Measurements from ENCODE around the gene FOXP4.

Gene FOXP4

GRCh38 chr6:41586252-41587007 is 40.2 kb downstream of the FOXP4 start:
- no peak for DNase-seq

DNA sequence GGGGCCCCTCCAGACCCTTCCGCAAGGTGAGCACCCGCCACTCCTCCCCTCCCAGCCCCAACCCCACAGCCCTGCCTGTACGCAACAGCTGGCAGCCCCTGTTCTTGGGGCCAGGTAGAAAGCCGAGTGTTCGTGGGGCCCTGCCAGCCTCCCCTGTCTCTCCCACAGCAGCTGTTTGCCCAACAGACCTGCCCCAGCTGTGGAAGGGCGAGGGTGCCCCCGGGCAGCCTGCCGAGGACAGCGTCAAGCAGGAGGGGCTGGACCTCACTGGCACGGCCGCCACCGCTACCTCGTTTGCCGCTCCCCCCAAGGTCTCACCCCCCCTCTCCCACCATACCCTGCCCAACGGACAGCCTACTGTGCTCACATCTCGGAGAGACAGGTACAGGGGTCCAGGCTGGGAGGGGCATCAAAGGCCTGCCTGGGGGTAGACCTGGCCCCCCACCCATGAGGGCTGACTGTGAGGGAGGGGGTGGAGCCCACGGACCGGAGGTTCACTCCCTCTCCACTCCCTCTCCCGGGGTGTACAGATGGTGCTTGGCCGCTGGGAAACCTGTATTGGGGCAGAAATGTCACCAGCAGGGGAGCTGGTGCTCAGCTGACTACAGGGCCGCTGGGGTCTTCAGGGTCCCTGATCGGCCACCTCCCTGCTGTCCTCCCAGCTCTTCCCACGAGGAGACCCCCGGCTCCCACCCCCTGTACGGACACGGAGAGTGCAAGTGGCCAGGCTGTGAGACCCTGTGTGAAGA is 41.1 kb downstream of the FOXP4 start:
- DNase-seq, result no peak

- DNase-seq, result no peak
Observed at GRCh38 chr6:41588111-41588510, 41.9 kb downstream of the FOXP4 start.

DNA sequence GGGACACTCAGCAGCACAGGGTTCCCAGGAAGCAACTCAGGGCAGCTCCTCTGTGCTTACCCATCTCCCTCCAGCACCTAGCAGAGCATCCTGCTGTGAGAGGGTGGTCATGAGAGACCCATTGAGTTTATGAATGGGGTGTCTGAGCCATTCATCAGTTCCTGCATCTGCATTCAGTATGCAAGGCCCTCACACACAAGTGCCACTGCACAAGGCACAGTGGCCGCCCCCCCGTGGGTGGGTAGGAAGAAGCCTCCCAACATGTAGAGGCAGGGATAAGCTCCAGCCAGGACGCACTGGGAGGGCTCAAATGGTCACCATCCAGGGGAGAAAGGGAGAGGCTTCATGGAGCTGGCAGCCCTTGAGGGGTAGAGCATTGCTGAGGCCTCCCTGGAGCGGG is 43.0 kb downstream of the FOXP4 start:
- no peak for DNase-seq

GRCh38 chr6:41589636-41590622 is 43.7 kb downstream of the FOXP4 start:
- no peak for DNase-seq

DNA sequence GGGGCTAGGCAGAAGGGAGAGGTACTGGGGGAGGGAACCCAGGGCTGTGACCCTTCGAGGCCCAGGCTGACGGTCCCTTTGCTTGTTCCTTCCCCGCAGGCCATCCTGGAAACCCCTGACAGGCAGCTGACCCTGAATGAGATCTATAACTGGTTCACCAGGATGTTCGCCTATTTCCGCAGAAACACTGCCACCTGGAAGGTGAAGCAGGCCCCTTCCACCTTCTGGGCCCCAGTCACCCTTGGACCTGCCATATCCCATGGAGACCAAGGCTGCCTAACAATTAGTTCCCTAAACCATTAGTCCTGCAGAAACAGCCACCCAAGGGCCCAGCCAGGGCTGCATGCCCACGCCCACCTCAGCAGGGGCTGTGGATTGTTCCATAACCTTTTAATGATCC is 44.9 kb downstream of the FOXP4 start:
- no peak for DNase-seq

- peak; percentile 84 to 87 for DNase-seq
Observed at GRCh38 chr6:41591859-41592502, 45.8 kb downstream of the FOXP4 start.

DNA sequence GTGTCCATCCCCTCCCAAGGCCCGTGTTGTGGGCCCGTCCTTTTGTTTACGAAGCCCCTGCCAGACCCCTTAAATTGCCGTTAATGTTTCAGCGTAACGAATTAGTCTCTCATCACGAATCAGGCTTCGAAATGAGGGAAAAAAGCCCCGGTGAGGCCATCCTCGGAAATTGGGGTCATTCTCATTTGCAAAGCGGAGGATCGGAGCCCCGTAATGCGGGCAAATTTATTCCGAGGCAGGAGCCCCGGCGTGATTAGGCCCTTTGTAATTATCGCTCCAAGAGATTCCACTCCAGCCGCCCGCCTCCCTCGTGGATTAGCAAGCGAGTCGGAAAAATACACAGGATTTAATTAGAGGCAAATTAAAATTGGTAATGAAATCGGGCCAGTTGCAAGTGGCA is 47.2 kb downstream of the FOXP4 start:
- no peak for DNase-seq

DNA sequence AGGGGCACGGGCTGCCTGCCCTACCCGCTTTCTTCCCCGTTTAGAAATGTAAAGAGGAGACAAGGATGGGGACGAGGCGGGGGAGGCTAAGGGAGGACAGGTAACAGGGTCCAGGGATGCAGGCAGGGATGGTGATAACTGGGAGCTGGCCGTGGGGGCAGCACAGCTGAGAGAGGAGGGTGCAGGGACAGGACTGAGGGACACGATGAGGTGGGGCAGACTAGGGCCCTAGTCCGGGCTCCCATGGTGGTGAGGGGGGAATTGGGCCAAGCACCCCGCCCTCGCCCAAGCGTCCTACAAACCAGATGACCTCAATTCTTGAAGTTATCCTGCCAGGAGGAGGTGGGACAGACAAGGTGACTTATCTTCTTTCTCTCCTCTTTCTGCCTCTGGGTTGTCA is 47.7 kb downstream of the FOXP4 start:
- DNase-seq, result no peak

DNA sequence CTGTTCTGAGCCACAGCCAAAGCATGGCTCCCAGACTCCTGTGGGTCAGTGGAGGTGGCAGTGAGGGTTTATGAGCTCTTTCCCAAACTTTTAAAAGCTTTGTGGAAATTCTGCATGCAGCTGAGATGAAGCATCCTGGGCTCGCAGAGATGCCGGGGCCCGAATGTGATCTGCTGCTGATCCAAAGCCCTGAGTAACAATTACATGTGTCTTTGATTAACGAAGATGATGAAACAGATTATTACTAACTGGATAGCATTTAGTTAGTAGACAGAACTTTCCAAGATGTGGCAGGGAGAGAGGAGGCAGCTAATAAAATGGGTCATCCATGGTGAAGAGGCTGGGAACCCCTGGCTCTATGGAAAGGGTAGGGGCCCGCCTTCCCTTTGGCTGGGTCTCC is 48.1 kb downstream of the FOXP4 start:
- no peak for DNase-seq

DNA sequence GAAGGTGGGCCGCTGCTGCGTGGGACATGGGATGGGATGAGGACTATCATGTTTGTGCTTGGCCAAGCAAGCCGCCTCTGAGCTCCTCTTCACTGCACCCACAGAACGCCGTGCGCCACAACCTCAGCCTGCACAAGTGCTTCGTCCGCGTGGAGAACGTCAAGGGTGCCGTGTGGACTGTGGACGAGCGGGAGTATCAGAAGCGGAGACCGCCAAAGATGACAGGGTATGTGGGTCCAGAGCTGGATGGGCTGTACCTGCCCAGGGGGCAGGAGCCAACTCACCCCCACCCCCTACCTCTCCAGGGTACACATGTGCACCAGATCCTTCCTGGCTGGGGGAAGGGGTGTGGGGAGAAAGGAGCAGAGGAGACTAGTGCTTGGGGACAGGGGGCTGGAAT is 48.6 kb downstream of the FOXP4 start:
- DNase-seq, result no peak

DNA sequence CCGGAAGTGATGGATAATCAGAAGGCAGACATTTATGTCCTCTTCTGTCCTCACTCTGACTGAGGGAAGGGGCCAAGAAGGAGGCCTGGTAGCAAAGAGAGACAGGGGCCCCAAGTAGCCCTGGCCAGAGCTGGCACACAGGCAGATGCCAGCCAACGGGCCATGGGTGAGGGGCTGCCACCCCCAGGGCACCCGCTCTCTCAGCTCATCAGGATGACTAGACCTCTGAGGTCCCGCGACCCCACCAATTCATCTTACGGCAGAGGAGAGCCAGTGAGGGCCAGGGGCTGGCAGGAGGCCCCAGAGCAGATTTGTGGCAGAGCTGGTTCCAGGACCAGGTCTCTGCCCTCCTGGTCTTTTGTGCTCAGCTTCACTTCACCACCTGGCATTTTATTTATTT is 49.0 kb downstream of the FOXP4 start:
- DNase-seq, result no peak

DNA sequence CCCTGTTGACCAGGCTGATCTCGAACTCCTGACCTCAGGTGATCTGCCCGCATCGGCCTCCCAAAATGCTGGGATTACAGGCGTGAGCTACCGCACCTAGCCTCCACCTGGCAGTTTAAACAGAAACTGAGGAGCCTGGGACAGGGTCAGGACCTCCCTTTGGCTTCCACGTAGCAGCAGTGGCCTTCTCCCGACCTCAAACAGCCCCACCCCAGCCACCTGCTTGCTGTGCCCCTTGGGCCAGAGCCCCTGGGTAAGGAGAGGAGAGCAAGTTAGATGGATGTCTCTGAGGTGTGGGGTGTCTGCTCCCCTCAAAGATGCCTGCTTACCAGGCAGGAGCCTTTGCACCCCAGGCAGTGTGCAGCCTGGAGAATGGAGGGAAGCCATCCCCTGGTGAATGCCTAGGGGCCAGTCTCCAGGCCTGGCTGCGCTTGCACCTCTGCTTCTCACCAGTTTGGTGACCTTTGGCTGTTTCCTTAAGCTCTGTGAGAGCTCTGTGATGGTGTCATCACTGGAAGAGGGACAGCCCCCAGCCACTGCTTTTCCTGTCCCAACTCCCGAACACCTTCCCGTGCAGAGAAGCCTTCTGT is 50.0 kb downstream of the FOXP4 start:
- no peak for DNase-seq

DNA sequence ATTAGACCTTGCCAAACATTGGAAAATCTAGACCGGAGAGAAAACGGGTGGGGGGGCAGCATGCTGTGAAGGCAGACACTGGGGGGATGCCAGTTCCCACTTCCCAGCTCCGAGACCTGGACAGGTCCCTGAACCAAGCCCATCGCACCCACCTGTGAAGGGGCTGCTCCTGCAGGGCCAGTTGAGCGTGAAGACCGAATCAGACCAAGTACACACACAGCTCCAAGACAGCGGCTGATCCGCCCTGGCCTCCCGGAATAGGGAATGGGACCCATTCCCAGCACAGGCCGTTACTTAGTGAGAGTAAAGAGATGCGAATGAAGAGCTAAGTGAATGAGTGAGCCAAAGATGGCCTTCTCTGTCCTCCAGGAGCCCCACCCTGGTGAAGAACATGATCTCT is 50.6 kb downstream of the FOXP4 start:
- no peak for DNase-seq

- DNase-seq, result no peak
Observed at GRCh38 chr6:41597246-41598000, 51.2 kb downstream of the FOXP4 start.

GRCh38 chr6:41598670-41599014 is 52.5 kb downstream of the FOXP4 start:
- DNase-seq, result no peak

DNA sequence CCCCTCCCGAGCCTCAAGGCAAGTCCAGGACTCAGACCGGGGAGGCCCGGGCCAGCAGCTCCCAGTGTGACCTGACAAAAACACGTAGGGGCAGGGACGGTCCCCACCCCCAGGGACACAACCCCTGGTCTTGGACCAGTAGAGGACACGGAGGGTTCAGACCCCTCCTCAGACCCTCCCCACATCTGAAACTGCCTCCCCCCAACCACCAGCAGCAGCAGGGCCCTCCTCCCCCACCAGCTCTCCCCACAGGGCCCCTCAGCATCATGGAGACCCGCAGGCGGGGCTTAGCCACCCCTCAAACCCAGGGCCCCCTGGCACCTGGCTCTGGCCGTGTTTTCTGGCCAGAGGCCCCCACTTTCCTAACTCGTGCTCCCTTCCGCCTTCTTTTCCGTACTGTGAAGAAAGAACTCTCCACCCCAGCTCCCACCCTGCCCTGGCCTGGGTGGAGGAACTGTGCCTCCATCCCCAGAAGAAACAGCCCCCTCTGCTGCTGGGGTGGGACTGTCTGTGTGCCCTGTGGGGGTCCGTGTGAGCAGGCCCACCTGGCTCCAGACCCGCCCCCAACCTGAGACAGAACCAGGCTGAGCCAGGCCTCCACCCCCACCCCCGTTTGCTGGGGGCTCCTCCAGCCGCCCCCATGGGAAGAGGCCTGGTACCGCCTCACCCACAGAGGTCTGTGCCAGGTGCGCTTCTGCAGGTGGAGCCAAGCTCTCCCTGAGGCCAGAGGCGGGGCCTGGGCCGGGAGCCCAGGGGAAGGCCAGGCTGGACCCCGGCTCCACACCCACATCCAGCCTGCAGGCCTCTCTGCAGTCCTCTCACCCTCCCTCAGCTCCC is 53.1 kb downstream of the FOXP4 start:
- no peak for DNase-seq

DNA sequence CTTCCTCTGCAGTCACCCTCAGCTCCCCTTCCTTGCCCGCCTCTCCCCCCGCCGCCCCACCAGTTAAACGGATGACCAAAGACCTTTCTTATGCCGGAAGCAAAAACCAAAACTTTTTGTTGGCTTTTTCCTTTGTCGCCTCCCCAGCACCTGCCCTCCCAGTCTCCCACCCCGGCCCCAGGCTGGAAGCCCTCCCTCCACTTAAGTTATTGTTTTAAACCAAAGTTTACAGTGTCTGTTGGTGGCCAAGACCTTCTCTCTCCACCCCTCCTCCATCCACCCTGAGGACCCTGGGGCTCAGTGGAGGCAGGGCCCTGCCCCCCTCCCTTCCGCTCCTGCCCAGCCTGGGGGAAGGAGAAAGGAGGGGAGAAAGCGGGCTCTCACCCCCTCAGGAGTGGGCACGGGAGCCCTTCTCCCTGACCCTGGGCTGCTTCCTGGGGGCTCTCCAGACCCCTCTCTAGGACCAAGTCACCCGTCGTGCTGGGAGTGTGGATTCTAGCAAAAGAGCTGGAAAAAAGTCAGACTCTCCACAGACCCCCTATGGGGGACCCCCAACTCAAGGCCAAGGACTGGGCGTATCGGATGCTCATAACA is 53.8 kb downstream of the FOXP4 start:
- DNase-seq, result no peak

- DNase-seq, result no peak
Observed at GRCh38 chr6:41600499-41601247, 54.5 kb downstream of the FOXP4 start.

GRCh38 chr6:41601248-41601549 is 55.0 kb downstream of the FOXP4 start:
- no peak for DNase-seq

All from stimulated activated CD4-positive, alpha-beta T cell treated with anti-CD3 and anti-CD28 coated beads, Interleukin-2, amount 100 ng/mL, for 24 hours (primary cell).